Upper lobe of right lung (tissue), 1 donor: ENCODE data around the gene BHLHA9. TPM values are rescaled to one million over a fixed set of nuclear protein-coding genes. Genes with fewer than 3 reads are reported as not detected.

Experiments
- ATAC-seq: fragments of 200-7000 bp; cut with Tn5 transposase; one replicate; pipeline ENCODE4 v1.9.1; 2020; ENCODE audit warnings: mild to moderate bottlenecking, moderate library complexity
- DNase-seq: peaks from one replicate; pipeline ENCODE4 v3.0.0-alpha.2; 2020
- H3K27ac ChIP-seq: fragments of 200-600 bp; one replicate; pipeline ENCODE4 v1.8.0; 2022
- H3K27me3 ChIP-seq: fragments of 200-600 bp; one replicate; pipeline ENCODE4 v1.8.0; 2022; ENCODE audit warnings: mild to moderate bottlenecking
- H3K36me3 ChIP-seq: fragments of 200-600 bp; one replicate; pipeline ENCODE4 v1.8.0; 2022
- H3K4me1 ChIP-seq: fragments of 200-600 bp; one replicate; pipeline ENCODE4 v1.8.0; 2022
- H3K4me3 ChIP-seq: fragments of 200-600 bp; one replicate; pipeline ENCODE4 v1.8.0; 2022; ENCODE audit warnings: mild to moderate bottlenecking
- H3K9me3 ChIP-seq: fragments of 200-600 bp; one replicate; pipeline ENCODE4 v1.8.0; 2022
- intact Hi-C: fragments of 100-400 bp; cut with DNase I; formaldehyde crosslinking; loops from one replicate; pipeline ENCODE4 v1.11.0; 2022
- total RNA-seq: library from RNA; stranded (reverse); fragmentation: NEBNext Ultra II Directional; extraction: Animal tissue kit (Norgen Biotek cat#: 25700); gene quantifications from one replicate; pipeline ENCODE4 v1.2.1, GENCODE V29; 2021
- TF ChIP-seq, protein P1 (sequence below): fragments of 200-600 bp; IDR thresholded peaks from one replicate; pipeline ENCODE4 v1.8.0; 2022; ENCODE audit warnings: antibody characterized with exemption
- donor health status: DM: no; HTN: yes; CAD: no; lungs with severe emphysema.

BHLHA9 gene
- total RNA-seq, 1 donor from 2014 or later = not detected

DNA sequence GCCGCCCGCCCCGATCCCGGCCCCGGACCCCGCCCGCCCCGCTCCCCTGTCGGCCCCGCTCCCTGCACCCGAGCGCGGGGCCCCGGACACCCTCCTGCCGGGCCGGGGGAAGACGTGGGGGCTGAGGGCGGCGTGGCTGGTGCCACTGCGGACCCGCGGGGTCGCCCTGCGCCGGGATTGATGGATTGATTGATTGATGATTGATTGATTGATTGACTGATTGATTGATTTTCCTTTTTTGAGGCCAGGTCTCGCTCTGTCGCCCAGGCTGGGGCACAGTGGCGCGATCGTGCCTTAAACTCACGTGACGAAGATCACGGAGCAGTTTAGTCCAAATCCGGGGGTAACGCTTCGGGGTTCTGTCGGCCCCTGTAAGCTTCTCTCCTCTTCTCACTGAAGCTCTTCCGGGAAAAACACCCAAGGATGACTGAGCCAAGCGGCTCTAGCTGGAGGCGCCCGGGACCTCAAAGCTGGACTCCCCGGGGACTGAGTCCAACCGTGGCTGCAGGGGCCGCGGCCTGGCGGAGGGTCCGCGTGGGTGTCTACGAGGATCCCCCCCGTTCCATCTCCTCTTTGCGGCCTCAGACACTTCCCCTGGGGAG lies 40.2 kb upstream of the BHLHA9 start:
- Histone ChIP-seq H3K4me1 (peaks cover 14% of the 10 kb centered on the region), H3K27me3 (peaks cover 8% of the 10 kb centered on the region), H3K27ac (peak overlapping the region; percentile 55), H3K4me3 (peak overlapping the region; percentile 62), H3K9me3 (no peaks in the 10 kb centered on the region), H3K36me3 (no peaks in the 10 kb centered on the region)
- intact Hi-C loops = no loop called here
- ATAC-seq (peak; percentile 3), DNase-seq (no peak)
- TF ChIP-seq, protein P1, sequence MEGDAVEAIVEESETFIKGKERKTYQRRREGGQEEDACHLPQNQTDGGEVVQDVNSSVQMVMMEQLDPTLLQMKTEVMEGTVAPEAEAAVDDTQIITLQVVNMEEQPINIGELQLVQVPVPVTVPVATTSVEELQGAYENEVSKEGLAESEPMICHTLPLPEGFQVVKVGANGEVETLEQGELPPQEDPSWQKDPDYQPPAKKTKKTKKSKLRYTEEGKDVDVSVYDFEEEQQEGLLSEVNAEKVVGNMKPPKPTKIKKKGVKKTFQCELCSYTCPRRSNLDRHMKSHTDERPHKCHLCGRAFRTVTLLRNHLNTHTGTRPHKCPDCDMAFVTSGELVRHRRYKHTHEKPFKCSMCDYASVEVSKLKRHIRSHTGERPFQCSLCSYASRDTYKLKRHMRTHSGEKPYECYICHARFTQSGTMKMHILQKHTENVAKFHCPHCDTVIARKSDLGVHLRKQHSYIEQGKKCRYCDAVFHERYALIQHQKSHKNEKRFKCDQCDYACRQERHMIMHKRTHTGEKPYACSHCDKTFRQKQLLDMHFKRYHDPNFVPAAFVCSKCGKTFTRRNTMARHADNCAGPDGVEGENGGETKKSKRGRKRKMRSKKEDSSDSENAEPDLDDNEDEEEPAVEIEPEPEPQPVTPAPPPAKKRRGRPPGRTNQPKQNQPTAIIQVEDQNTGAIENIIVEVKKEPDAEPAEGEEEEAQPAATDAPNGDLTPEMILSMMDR = no peak

DNA sequence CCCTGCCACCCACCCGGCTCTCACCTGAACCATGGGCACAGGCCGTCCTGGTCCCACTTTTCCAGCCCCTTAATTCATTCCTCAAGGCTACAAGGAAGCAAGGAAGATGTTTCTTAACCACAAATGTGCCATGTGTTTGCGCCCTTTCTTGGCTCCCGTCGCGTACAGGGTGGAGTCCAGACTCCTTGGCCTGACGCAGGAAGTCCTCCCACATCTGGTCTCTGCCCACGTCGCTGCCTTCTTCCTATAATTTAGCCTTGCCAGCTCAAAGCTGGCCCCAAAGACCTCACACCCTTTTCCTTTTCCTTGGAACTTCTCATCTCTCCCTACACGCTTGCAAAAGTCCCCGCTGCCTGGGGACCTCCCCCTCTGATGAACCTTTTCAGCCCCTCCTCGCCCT lies 38.8 kb upstream of the BHLHA9 start:
- Histone ChIP-seq H3K4me3 (no peak overlapping the region), H3K27me3 (peaks cover 8% of the 10 kb centered on the region), H3K9me3 (no peaks in the 10 kb centered on the region), H3K27ac (peak overlapping the region; percentile 24), H3K4me1 (peaks cover 14% of the 10 kb centered on the region), H3K36me3 (no peaks in the 10 kb centered on the region)
- TF ChIP-seq, protein P1 = no peak
- ATAC-seq = peak; percentile 79
- peak; percentile 83 for DNase-seq
- intact Hi-C loops = no loop called here

DNA sequence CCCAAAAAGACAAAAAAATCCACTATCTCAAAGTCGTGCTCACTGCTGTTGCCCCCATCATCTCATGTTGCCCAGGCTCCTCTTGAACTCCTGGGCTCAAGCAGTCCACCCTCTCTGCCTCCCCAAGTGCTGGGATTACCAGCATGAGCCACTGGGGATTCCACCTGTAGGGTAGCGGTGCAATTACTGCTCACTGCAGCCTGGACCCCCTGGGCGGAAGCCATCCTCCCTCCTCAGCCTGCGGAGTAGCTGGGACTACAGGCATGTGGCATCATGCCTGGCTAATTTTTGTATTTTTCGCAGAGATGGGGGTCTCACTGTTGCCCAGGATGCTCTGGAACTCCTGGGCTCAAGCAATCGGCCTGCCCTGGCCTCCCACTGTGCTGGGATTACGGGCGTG lies 37.9 kb upstream of the BHLHA9 start:
- TF ChIP-seq, protein P1 = no peak
- H3K27ac ChIP-seq = no peak overlapping the region
- intact Hi-C loops = no loop called here
- H3K4me3 ChIP-seq = no peak overlapping the region
- H3K9me3 ChIP-seq = no peaks in the 10 kb centered on the region
- peaks cover 8% of the 10 kb centered on the region for H3K27me3 ChIP-seq
- DNase-seq (no peak), ATAC-seq (no peak)
- H3K36me3 ChIP-seq = no peaks in the 10 kb centered on the region
- H3K4me1 ChIP-seq = peaks cover 14% of the 10 kb centered on the region

DNA sequence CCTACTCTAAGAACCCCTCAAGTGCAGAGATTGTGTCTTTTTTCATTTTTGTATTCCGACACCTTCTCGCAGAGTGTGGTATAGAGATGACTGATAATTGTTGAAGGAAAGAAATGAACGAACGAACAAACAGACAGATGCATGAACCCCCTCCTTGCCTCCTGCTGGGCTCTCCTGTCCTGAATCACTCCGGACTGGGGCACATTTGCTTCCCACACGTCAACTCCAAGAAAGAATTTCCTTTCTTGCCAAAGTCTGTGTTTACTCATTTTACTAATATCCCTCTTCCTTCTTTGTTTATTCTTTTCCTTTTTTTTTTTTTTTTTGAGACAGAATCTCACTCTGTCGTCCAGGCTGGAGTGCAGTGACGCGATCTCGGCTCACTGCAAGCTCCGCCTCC lies 37.5 kb upstream of the BHLHA9 start:
- TF ChIP-seq, protein P1 = no peak
- Histone ChIP-seq H3K36me3 (no peaks in the 10 kb centered on the region), H3K4me3 (no peak overlapping the region), H3K9me3 (no peaks in the 10 kb centered on the region), H3K4me1 (peaks cover 14% of the 10 kb centered on the region), H3K27me3 (peaks cover 5% of the 10 kb centered on the region), H3K27ac (no peak overlapping the region)
- DNase-seq (no peak), ATAC-seq (no peak)
- intact Hi-C loops = no loop called here

DNA sequence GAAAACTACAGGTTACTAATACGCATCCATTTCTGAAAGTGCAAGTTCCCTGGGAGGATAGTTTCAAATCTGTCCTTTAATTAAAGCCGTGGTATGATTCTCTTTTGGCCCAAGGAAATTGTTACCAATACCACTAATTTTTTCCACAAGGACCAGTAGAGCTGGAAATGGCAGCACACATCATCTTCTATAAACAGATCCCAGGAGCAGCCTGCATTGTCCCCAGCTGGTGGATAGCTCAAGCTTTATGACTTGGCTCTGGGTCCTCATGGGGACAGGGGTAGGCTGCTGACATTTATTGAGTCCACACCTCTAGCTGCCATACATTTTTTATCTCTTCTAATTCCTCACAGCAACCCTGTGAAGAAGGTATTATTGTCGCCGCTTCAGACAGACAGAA lies 35.8 kb upstream of the BHLHA9 start:
- DNase-seq (no peak), ATAC-seq (no peak)
- H3K36me3 ChIP-seq = no peaks in the 10 kb centered on the region
- H3K4me3 ChIP-seq = no peak overlapping the region
- H3K4me1 ChIP-seq = peaks cover 14% of the 10 kb centered on the region
- intact Hi-C loops = no loop called here
- H3K27ac ChIP-seq = no peak overlapping the region
- TF ChIP-seq, protein P1 = no peak
- H3K27me3 ChIP-seq = no peaks in the 10 kb centered on the region
- no peaks in the 10 kb centered on the region for H3K9me3 ChIP-seq

DNA sequence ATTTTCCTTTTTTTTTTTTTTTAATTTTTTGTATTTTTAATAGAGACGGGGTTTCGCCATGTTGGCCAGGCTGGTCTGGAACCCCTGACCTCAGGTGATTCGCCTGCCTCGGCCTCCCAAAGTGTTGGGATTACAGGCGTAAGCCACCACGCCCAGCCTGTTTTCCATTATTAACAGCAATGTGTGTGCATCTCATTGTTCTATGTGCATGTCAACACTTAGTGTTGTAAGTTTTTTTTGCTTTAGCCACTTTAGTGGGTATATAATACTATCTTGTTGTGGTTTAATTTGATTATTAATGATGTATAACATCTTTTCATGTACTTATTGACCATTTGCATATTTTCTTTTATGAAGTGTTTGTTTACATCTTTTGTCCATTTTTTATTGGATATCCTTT lies 32.8 kb upstream of the BHLHA9 start:
- intact Hi-C loops = no loop called here
- TF ChIP-seq, protein P1 = no peak
- DNase-seq (no peak), ATAC-seq (no peak)
- Histone ChIP-seq H3K27me3 (no peaks in the 10 kb centered on the region), H3K9me3 (no peaks in the 10 kb centered on the region), H3K36me3 (no peaks in the 10 kb centered on the region), H3K4me3 (no peak overlapping the region), H3K4me1 (peaks cover 5% of the 10 kb centered on the region), H3K27ac (no peak overlapping the region)
